VCaP (cell line): Measurements from ENCODE around the gene CFAP53.

Experiments
- H3K27ac ChIP-seq: fragments of 450-650 bp; 2 replicates; pipeline ENCODE4 v1.5.1; 2017
- CTCF ChIP-seq: fragments of 450-650 bp; conservative IDR thresholded peaks from 2 replicates; pipeline ENCODE4 v1.5.1; 2017; ENCODE audit warnings: mild to moderate bottlenecking, moderate library complexity

Gene CFAP53

GRCh38 chr18:50177294-50177992 is 88.9 kb downstream of the CFAP53 start:
- TF ChIP-seq CTCF = no peak
- H3K27ac ChIP-seq = peak overlapping the region; percentile 46
